Astrocyte (in vitro differentiated cells and primary cell): ENCODE measurements around the gene PPP2R5C.

Source experiments
- EZH2 ChIP-seq: IDR thresholded peaks from 2 replicates; pipeline ENCODE4 v1.6.1; 2012; ENCODE audit warnings: mild to moderate bottlenecking, low read length, inconsistent platforms; ENCODE audit not compliant: insufficient read depth
- TF ChIP-seq, protein P1 (sequence below): IDR thresholded peaks from 2 replicates; pipeline ENCODE4 v1.5.1; 2011; ENCODE audit warnings: low read depth, mild to moderate bottlenecking, inconsistent platforms, low read length, moderate library complexity; ENCODE audit not compliant: insufficient read depth

DNA sequence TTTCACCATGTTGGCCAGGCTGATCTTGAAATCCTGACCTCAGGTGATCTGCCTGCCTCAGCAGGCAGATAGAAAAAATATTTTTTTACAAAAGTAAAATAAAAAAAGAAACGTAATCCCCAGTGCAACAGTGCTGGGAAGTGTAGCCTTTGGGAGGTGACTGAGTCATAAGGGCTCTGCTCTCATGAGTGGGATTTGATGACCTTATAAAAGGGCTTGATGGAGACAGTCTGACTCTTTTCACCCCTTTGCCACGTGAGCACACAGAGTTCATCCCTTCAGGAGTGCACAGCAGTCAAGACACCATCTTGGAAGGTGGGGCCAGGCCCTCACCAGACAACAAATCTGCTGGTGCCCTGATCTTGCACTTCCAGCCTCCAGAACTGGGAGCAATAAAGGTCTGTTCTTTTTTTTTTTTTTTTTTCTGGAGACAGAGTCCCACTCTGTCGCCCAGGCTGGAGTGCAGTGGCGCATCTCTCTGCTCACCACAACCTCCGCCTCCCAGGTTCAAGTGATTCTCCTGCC lies 178.2 kb downstream of the PPP2R5C start:
- TF ChIP-seq, protein P1, sequence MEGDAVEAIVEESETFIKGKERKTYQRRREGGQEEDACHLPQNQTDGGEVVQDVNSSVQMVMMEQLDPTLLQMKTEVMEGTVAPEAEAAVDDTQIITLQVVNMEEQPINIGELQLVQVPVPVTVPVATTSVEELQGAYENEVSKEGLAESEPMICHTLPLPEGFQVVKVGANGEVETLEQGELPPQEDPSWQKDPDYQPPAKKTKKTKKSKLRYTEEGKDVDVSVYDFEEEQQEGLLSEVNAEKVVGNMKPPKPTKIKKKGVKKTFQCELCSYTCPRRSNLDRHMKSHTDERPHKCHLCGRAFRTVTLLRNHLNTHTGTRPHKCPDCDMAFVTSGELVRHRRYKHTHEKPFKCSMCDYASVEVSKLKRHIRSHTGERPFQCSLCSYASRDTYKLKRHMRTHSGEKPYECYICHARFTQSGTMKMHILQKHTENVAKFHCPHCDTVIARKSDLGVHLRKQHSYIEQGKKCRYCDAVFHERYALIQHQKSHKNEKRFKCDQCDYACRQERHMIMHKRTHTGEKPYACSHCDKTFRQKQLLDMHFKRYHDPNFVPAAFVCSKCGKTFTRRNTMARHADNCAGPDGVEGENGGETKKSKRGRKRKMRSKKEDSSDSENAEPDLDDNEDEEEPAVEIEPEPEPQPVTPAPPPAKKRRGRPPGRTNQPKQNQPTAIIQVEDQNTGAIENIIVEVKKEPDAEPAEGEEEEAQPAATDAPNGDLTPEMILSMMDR, result no peak
- TF ChIP-seq EZH2, result no peak
